Liver (tissue), 3 donors: ENCODE data around the gene OR5A2.

Experiments used
- CTCF ChIP-seq: fragments of 150-350 bp; IDR thresholded peaks from 2 replicates; pipeline ENCODE4 v1.5.1; 2017; ENCODE audit warnings: improper control_type of control experiment, low read depth, low read length; ENCODE audit not compliant: missing input control
- JUND ChIP-seq, 2 donors: IDR thresholded peaks; 2 replicates each; pipeline ENCODE4 v1.6.1; 2016; ENCODE audit warnings: antibody characterized with exemption in 2 of 2
- REST ChIP-seq: IDR thresholded peaks from 2 replicates; pipeline ENCODE4 v1.6.1; 2016; ENCODE audit warnings: antibody characterized with exemption, mild to moderate bottlenecking
- TAF1 ChIP-seq: conservative IDR thresholded peaks from 2 replicates; pipeline ENCODE4 v1.6.1; 2016; ENCODE audit warnings: antibody characterized with exemption, mild to moderate bottlenecking
- TF ChIP-seq, protein P1 (sequence below): IDR thresholded peaks from 2 replicates; pipeline ENCODE4 v1.6.1; 2016; ENCODE audit warnings: antibody characterized with exemption
- donor health status: healthy.
- donor health status: healthy.

GRCh38 chr11:59368238-59369022 is 57.8 kb downstream of the OR5A2 start:
- TF ChIP-seq CTCF (no peak), TAF1 (no peak), REST (no peak), JUND (IDR thresholded peaks at IDR 0.05) (no peak)
- TF ChIP-seq, protein P1, sequence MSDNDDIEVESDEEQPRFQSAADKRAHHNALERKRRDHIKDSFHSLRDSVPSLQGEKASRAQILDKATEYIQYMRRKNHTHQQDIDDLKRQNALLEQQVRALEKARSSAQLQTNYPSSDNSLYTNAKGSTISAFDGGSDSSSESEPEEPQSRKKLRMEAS: no peak
